Cardiac fibroblast (primary cell): ENCODE data around the gene REG4.

Experiments used
- DNase-seq, 2 donors: peaks; one replicate each; pipeline versions ENCODE4 v3.0.0 to v3.0.0-alpha.2; 2010; ENCODE audit warnings: low read depth in 2 of 2
- H3K4me3 ChIP-seq, 2 donors: replicated peaks in 1 of 2; 1 replicate in 1 of 2; 2 replicates in 1 of 2; pipeline ENCODE4 v1.5.1; 2011; ENCODE audit warnings: low read depth in 2 of 2, low read length in 2 of 2, mild to moderate bottlenecking in 2 of 2, moderate library complexity in 1 of 2
- TF ChIP-seq, protein P1 (sequence below): IDR thresholded peaks from one replicate; pipeline ENCODE4 v1.5.1; 2011; ENCODE audit warnings: low read depth, mild to moderate bottlenecking, low read length, inconsistent platforms

The REG4 gene

DNA sequence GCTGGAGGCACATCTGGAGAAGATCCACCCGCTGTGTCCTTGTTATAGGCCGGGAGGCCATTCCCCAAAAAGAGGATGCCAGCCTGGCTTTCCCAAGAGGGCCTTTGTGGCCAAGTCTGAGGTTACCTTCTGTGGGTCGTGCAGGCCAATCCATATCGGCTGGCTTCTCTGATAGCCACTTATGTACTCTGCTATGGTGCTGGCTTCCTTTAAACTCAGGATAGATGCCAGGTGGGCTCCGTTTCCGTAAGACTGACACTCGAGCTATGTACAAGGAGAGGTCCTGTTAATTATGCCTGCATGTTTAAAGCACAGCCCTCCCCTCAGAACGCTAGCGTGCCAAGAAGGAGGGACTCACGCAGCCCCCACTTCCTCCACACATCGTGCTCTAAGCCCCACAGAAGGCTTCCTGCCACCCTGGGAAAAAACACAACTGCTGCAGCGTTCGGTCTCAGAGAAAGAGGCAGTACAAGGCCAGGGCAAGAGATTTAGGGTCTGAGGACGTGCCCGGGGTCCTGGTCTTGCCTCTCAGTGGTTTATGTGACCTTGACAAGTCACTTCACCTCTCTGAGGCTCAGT, 11.6 kb downstream of the REG4 start:
- no peak for DNase-seq
- TF ChIP-seq, protein P1, sequence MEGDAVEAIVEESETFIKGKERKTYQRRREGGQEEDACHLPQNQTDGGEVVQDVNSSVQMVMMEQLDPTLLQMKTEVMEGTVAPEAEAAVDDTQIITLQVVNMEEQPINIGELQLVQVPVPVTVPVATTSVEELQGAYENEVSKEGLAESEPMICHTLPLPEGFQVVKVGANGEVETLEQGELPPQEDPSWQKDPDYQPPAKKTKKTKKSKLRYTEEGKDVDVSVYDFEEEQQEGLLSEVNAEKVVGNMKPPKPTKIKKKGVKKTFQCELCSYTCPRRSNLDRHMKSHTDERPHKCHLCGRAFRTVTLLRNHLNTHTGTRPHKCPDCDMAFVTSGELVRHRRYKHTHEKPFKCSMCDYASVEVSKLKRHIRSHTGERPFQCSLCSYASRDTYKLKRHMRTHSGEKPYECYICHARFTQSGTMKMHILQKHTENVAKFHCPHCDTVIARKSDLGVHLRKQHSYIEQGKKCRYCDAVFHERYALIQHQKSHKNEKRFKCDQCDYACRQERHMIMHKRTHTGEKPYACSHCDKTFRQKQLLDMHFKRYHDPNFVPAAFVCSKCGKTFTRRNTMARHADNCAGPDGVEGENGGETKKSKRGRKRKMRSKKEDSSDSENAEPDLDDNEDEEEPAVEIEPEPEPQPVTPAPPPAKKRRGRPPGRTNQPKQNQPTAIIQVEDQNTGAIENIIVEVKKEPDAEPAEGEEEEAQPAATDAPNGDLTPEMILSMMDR = no peak
- no peak overlapping the region for H3K4me3 ChIP-seq

DNA sequence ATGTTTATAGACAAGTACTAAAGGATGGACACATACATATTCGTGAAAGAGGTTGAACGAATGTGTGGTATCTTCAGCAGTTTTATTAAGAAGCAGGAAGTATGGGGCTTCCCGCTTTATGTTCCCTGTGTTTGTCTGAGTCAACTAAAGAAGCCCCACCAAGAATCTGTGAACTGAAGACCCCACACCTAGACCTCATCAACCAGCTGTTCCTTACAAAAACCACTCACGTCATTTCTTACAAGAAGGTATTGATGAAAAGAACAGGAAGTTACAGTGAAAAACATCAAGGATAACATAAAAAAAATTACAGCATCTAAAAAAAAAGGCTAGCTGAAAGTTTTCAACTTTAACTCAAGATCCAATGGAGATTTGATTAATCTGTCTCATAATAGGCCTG, 12.3 kb downstream of the REG4 start:
- TF ChIP-seq, protein P1 = no peak
- no peak overlapping the region for H3K4me3 ChIP-seq
- no peak for DNase-seq

DNA sequence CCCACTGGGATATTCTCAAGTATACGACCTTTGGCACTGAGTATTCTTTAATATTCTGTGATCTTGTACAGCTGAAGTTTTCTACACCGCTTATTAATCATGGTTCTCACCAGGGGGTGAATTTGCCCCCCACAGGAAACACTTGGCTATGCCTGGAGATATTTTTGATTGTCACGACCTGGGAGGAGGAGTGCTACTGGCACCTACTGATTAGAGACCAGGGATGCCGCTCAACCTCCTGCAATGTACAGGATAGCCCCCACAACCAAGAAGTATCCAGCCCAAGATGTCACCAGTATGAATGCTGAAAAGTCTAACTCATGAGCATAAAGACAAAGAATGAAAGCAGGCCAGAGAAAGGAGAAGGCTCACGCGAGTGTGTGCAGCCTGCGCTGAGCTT, 13.7 kb downstream of the REG4 start:
- DNase-seq = no peak
- TF ChIP-seq, protein P1 = no peak
- H3K4me3 ChIP-seq = no peak overlapping the region

DNA sequence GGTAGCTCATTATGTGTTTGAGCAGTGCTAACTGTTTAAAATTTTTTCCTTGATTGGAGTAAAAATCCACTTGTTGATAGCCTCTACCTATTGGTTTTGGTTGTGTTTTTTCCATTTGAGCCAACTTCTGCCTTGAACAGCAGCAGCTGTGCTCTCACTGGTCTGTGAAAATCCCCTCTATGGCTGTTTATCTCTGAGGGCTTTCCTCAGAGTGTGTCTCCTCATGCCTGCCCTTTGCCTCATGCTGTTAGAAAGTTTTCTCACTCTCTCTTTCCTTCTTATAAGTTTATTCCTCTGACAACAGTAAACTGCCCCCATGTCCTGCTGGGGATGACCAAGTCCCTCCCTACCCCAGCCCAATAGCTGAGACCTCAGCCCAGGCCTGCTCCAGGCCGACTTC, 14.1 kb downstream of the REG4 start:
- TF ChIP-seq, protein P1 = no peak

DNA sequence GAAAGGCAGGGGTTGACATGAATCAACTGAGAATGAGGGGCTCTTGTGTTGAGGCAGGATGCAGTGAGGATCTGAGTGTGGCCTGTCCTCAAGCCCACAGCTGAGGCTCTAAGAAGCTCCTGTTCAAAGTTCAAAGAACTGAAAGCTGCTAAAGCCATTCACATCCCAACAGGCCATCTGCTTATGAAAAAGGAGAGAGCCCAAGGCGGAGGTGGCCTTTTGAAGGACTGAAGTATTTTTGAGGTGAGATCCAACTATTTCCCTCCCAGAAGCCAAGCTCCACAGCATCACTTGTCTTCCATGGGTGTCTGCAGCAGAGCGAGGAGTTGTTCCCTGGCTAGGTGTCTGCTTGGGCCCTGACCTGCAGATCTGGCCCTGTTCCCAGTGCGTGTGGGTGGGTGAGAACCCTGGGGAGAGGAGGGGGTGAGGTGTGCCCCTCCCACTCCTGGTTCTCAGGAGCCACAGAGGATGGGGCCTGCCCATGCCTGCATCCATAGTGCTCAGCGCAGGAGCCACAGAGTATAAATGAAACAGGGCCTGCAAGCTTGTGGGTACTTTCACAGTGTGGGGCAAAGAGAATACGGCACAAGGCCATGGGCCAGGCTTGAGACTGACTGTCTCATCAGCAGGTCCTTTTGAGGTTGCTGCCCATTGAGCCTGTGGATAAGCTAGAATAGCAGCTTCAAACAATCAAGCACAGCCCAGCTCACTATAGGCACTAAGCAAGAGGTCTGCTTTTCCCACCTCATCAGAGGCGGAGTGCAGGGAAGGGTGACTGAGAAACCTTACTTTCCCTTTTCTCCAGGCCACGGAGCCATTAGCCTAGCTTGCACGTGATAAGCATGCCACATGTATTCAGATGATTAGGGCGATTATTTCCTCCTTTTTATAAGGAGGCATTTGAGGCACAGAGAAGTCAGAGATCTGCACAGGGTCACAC, 15.7 kb downstream of the REG4 start:
- no peak for DNase-seq
- TF ChIP-seq, protein P1 = no peak
- H3K4me3 ChIP-seq = no peak overlapping the region

More for the DNA sequence above, 14.1 kb downstream of the REG4 start:
- no peak for DNase-seq
- H3K4me3 ChIP-seq = no peak overlapping the region

DNA sequence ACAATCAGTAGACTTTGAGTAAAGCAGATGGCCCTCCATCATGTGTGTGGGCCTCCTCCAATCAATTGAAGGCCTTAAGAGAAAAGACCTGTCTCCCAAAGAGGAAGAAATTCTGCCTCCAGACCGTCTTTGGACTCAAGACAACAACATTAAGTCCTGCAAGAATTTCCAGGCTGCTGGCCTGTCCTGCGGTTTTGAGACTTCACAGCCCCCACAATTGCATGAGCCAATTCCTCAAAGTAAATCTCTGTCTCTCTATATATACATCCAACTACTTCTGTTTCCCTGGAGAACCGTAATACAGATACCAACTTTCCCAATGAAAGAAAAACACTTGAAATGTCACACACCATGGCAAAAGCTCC, 16.4 kb downstream of the REG4 start:
- H3K4me3 ChIP-seq = no peak overlapping the region
- peak in 1 of 2 donors; percentile 48 for DNase-seq
- TF ChIP-seq, protein P1 = no peak
